H9 (cell line): ENCODE results near the gene DCAF7. TPM values are rescaled to one million over a fixed set of nuclear protein-coding genes. Genes with fewer than 3 reads are reported as not detected.

ENCODE experiments used
- DNase-seq: peaks from one replicate; pipeline ENCODE4 v3.0.0-alpha.2; 2017
- H2AFZ ChIP-seq: one replicate; pipeline ENCODE4 v1.6.1; 2013; ENCODE audit warnings: mild to moderate bottlenecking, low read length, control low read depth, moderate library complexity
- H2AK5ac ChIP-seq: 2 replicates; pipeline ENCODE4 v1.6.1; 2013; ENCODE audit warnings: low read length, control low read depth, mixed read lengths; ENCODE audit not compliant: insufficient read length
- H2BK120ac ChIP-seq: one replicate; pipeline ENCODE4 v1.6.1; 2013; ENCODE audit warnings: low read depth, mild to moderate bottlenecking, low read length, control low read depth, inconsistent platforms; ENCODE audit not compliant: poor library complexity, severe bottlenecking
- H2BK12ac ChIP-seq: 2 replicates; pipeline ENCODE4 v1.6.1; 2013; ENCODE audit warnings: low read length, control low read depth, mixed read lengths, low read depth; ENCODE audit not compliant: insufficient read length
- H2BK15ac ChIP-seq: 2 replicates; pipeline ENCODE4 v1.6.1; 2013; ENCODE audit warnings: low read depth, low read length, control low read depth
- H2BK20ac ChIP-seq: one replicate; pipeline ENCODE4 v1.6.1; 2013; ENCODE audit warnings: low read depth, mild to moderate bottlenecking, low read length, control low read depth, inconsistent platforms; ENCODE audit not compliant: poor library complexity, severe bottlenecking
- H2BK5ac ChIP-seq: 2 replicates; pipeline ENCODE4 v1.6.1; 2013; ENCODE audit warnings: low read length, control low read depth, mixed read lengths; ENCODE audit not compliant: insufficient read length
- H3K14ac ChIP-seq: 2 replicates; pipeline ENCODE4 v1.6.1; 2013; ENCODE audit warnings: low read length, control low read depth; ENCODE audit not compliant: insufficient read depth
- H3K18ac ChIP-seq: 2 replicates; pipeline ENCODE4 v1.6.1; 2013; ENCODE audit warnings: low read depth, mild to moderate bottlenecking, mixed read lengths, low read length, control low read depth; ENCODE audit not compliant: insufficient read length
- H3K23ac ChIP-seq: 2 replicates; pipeline ENCODE4 v1.6.1; 2013; ENCODE audit warnings: low read length, control low read depth, mixed read lengths, low read depth; ENCODE audit not compliant: insufficient read length
- H3K23me2 ChIP-seq: 2 replicates; pipeline ENCODE4 v1.6.1; 2013; ENCODE audit warnings: low read depth, mild to moderate bottlenecking, mixed read lengths, low read length, control low read depth; ENCODE audit not compliant: insufficient read length, poor library complexity, severe bottlenecking
- H3K27ac ChIP-seq: 2 replicates; pipeline ENCODE4 v1.5.1; 2013; ENCODE audit warnings: low read length, control low read depth, mixed read lengths, low read depth; ENCODE audit not compliant: insufficient read length
- H3K27me3 ChIP-seq: 2 replicates; pipeline ENCODE4 v1.6.1; 2013; ENCODE audit warnings: low read length, control low read depth, inconsistent platforms; ENCODE audit not compliant: insufficient read depth
- H3K4ac ChIP-seq: 2 replicates; pipeline ENCODE4 v1.6.1; 2013; ENCODE audit warnings: low read depth, mild to moderate bottlenecking, control low read depth, inconsistent platforms, low read length, moderate library complexity
- H3K4me1 ChIP-seq: 2 replicates; pipeline ENCODE4 v1.6.1; 2013; ENCODE audit warnings: low read length, control low read depth, inconsistent platforms; ENCODE audit not compliant: insufficient read depth
- H3K4me2 ChIP-seq: 2 replicates; pipeline ENCODE4 v1.6.1; 2013; ENCODE audit warnings: low read length, control low read depth, mixed read lengths; ENCODE audit not compliant: insufficient read length, insufficient read depth
- H3K56ac ChIP-seq: 2 replicates; pipeline ENCODE4 v1.6.1; 2013; ENCODE audit warnings: low read depth, mild to moderate bottlenecking, mixed read lengths, low read length, control low read depth; ENCODE audit not compliant: insufficient read length
- H3K79me1 ChIP-seq: 2 replicates; pipeline ENCODE4 v1.6.1; 2013; ENCODE audit warnings: low read depth, mild to moderate bottlenecking, moderate library complexity, low read length, control low read depth, inconsistent platforms; ENCODE audit not compliant: insufficient read depth, poor library complexity, severe bottlenecking
- H3K79me2 ChIP-seq: 2 replicates; pipeline ENCODE4 v1.6.1; 2013; ENCODE audit warnings: low read length, control low read depth, inconsistent platforms; ENCODE audit not compliant: insufficient read depth
- H3K9ac ChIP-seq: 2 replicates; pipeline ENCODE4 v1.6.1; 2013; ENCODE audit warnings: low read length, control low read depth, mixed read lengths; ENCODE audit not compliant: insufficient read length; ENCODE audit errors: extremely low read depth
- H3K9me3 ChIP-seq: one replicate; pipeline ENCODE4 v1.6.1; 2013; ENCODE audit warnings: low read depth, low read length, inconsistent platforms; ENCODE audit not compliant: control insufficient read depth
- H3T11ph ChIP-seq: one replicate; pipeline ENCODE4 v1.6.1; 2013; ENCODE audit warnings: mild to moderate bottlenecking, low read length, control low read depth, inconsistent platforms
- H4K20me1 ChIP-seq: one replicate; pipeline ENCODE4 v1.6.1; 2013; ENCODE audit not compliant: control insufficient read depth, insufficient read length, insufficient read depth
- H4K5ac ChIP-seq: 2 replicates; pipeline ENCODE4 v1.6.1; 2013; ENCODE audit warnings: low read depth, mild to moderate bottlenecking, mixed read lengths, low read length, control low read depth; ENCODE audit not compliant: insufficient read length
- H4K8ac ChIP-seq: replicated peaks from 2 replicates; pipeline ENCODE4 v1.6.1; 2013; ENCODE audit warnings: low read length, control low read depth, mixed read lengths, low read depth; ENCODE audit not compliant: insufficient read length
- H4K91ac ChIP-seq: 2 replicates; pipeline ENCODE4 v1.6.1; 2013; ENCODE audit warnings: low read depth, mild to moderate bottlenecking, moderate library complexity, mixed read lengths, low read length, control low read depth; ENCODE audit not compliant: insufficient read length
- H3K27ac Mint-ChIP-seq, 3 experiments: 2 replicates in 2 of 3; 3 replicates in 1 of 3; pipeline ENCODE4 v1.8.0; 2020 to 2021; ENCODE audit warnings: mixed read lengths in 3 of 3, mild to moderate bottlenecking in 1 of 3, moderate library complexity in 1 of 3
- H3K27me3 Mint-ChIP-seq: 2 replicates; pipeline ENCODE4 v1.8.0; 2021; ENCODE audit warnings: low read depth, mild to moderate bottlenecking, moderate library complexity, mixed read lengths
- H3K36me3 Mint-ChIP-seq, 3 experiments: 2 replicates in 2 of 3; 3 replicates in 1 of 3; pipeline ENCODE4 v1.8.0; 2020 to 2021; ENCODE audit warnings: low read depth in 3 of 3, mixed read lengths in 3 of 3; ENCODE audit not compliant: insufficient read depth in 1 of 3
- H3K4me1 Mint-ChIP-seq, 2 experiments: 2 replicates each; pipeline ENCODE4 v1.8.0; 2020; ENCODE audit warnings: mixed read lengths in 2 of 2
- H3K4me3 Mint-ChIP-seq, 2 experiments: 2 replicates in 1 of 2; 3 replicates in 1 of 2; pipeline ENCODE4 v1.8.0; 2020 to 2021; ENCODE audit warnings: mild to moderate bottlenecking in 2 of 2, mixed read lengths in 2 of 2, moderate library complexity in 1 of 2
- H3K9me3 Mint-ChIP-seq, 2 experiments: 2 replicates in 1 of 2; 3 replicates in 1 of 2; pipeline ENCODE4 v1.8.0; 2020; ENCODE audit warnings: mild to moderate bottlenecking in 2 of 2, mixed read lengths in 2 of 2, moderate library complexity in 1 of 2
- WGBS: extraction: QIAGEN DNeasy Blood & Tissue Kit; methylation state at CpG from one replicate; pipeline ENCODE4 v1.1.7; 2013; ENCODE audit warnings: missing lambda C conversion rate, low lambda C conversion rate, mixed read lengths; ENCODE audit not compliant: insufficient read length; ENCODE audit errors: extremely low coverage; 5-methylcytosine and 5-hydroxymethylcytosine counted together
- total RNA-seq: library from RNA; stranded (reverse); gene quantifications from 2 replicates; pipeline ENCODE4 v1.2.1, GENCODE V29; 2021
- TF ChIP-seq, protein P1 (sequence below): fragments of 200-600 bp; sonication (generic); conservative IDR thresholded peaks from 3 replicates; pipeline ENCODE4 v1.8.0; 2021; ENCODE audit warnings: antibody characterized with exemption, mild to moderate bottlenecking

The DCAF7 gene
- total RNA-seq, 1 experiment from 2014 or later = 86.2 TPM

DNA sequence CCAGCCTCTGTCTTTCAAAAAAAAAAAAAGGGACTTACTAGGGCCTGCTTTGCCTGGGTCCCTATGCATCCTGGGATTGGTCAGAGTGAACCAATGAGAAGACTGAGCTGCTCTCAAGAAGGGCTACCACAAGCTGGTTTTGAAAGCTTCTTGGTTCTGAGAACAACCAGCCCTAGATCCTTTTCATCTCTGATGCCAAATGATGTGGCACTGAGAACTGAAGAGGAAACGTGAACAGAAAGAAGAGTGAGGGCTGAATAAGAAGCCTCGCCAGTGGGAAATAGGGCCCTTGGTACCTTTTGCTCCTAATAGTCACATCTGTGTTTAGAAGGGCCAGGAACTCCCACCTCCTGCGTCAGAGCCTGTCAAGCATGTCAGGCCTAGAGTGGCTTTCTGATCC lies 61.1 kb downstream of the DCAF7 start:
- no peak overlapping the region for H3K23ac ChIP-seq
- no peak overlapping the region for H3K4me2 ChIP-seq
- no peak overlapping the region for H3K56ac ChIP-seq
- H3K27me3 ChIP-seq = no peaks in the 10 kb centered on the region
- no peak overlapping the region for H3K27ac ChIP-seq
- H3K23me2 ChIP-seq = no peaks in the 10 kb centered on the region
- no peak overlapping the region for H2AK5ac ChIP-seq
- no peak overlapping the region for H2BK20ac ChIP-seq
- no peak for DNase-seq
- 0 out of 7 replicates have a peak overlapping the region, but pooled peaks of 1 of the 3 experiments have one; percentile 20 for H3K27ac Mint-ChIP-seq
- no CpG with 5 or more reads among the region's 3 CpGs for WGBS
- H3K18ac ChIP-seq = no peak overlapping the region
- H3K14ac ChIP-seq = no peak overlapping the region
- no peak overlapping the region for H2BK5ac ChIP-seq
- H4K8ac ChIP-seq = no peak overlapping the region
- no peak overlapping the region for H2BK12ac ChIP-seq
- no peaks in the 10 kb centered on the region for H3K9me3 Mint-ChIP-seq
- no peak overlapping the region for H3K4me3 Mint-ChIP-seq
- H2AFZ ChIP-seq = no peak overlapping the region
- H4K20me1 ChIP-seq = no peaks in the 10 kb centered on the region
- no peak overlapping the region for H3T11ph ChIP-seq
- H2BK15ac ChIP-seq = no peak overlapping the region
- no peak overlapping the region for H4K5ac ChIP-seq
- H3K9ac ChIP-seq = no peak overlapping the region
- H3K36me3 Mint-ChIP-seq = peaks cover 8 to 39% (median 25%) of the 10 kb centered on the region in 3 experiments; a peak in 6 of 7 replicates
- H2BK120ac ChIP-seq = no peak overlapping the region
- H3K9me3 ChIP-seq = no peaks in the 10 kb centered on the region
- TF ChIP-seq, protein P1, sequence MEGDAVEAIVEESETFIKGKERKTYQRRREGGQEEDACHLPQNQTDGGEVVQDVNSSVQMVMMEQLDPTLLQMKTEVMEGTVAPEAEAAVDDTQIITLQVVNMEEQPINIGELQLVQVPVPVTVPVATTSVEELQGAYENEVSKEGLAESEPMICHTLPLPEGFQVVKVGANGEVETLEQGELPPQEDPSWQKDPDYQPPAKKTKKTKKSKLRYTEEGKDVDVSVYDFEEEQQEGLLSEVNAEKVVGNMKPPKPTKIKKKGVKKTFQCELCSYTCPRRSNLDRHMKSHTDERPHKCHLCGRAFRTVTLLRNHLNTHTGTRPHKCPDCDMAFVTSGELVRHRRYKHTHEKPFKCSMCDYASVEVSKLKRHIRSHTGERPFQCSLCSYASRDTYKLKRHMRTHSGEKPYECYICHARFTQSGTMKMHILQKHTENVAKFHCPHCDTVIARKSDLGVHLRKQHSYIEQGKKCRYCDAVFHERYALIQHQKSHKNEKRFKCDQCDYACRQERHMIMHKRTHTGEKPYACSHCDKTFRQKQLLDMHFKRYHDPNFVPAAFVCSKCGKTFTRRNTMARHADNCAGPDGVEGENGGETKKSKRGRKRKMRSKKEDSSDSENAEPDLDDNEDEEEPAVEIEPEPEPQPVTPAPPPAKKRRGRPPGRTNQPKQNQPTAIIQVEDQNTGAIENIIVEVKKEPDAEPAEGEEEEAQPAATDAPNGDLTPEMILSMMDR = no peak
- H4K91ac ChIP-seq = no peak overlapping the region
- no peaks in the 10 kb centered on the region for H3K4me1 Mint-ChIP-seq
- H3K4me1 ChIP-seq = no peaks in the 10 kb centered on the region
- H3K4ac ChIP-seq = no peak overlapping the region
- H3K79me2 ChIP-seq = no peaks in the 10 kb centered on the region
- H3K27me3 Mint-ChIP-seq = no peaks in the 10 kb centered on the region
- no peaks in the 10 kb centered on the region for H3K79me1 ChIP-seq
